Measurements from ENCODE around the gene DNM3.

DNA sequence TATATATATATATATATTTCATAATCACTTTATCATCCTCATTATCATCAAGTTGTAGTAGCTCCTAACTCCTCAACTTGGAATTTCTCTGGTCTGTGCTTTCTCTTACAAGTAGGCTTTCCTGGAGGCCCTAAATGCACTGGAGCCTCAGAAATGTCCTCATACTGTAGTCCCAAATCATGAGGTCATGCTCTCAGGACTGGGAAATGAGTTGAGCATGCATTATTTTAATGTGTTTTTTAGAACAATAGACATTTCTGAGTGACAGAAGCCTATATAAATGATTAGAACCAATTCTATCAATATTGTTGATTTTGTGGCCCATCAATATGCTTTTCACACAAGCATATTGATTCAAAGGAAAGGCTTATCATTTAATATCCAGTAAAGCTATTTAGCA is 536.3 kb downstream of the DNM3 start:
- TF ChIP-seq FOXM1 (IDR thresholded peaks at IDR 0.05; ENCODE audit: low read depth) (no peak), SMC3 (IDR thresholded peaks at IDR 0.05; ENCODE audit: low read depth, low read length) (no peak), POLR2AphosphoS5 (IDR thresholded peaks at IDR 0.05; ENCODE audit: low read depth, low read length) (no peak), CHD2 (IDR thresholded peaks at IDR 0.05; ENCODE audit: low read length, partially characterized antibody) (no peak), RAD21 (IDR thresholded peaks at IDR 0.05; ENCODE audit: low read length) (no peak), EP300 (IDR thresholded peaks at IDR 0.05; ENCODE audit: borderline replicate concordance in 1 of 2, low read depth in 1 of 2, low read length in 1 of 2) (no peak), GABPA (IDR thresholded peaks at IDR 0.05; ENCODE audit: low read depth) (no peak), TAF1 (IDR thresholded peaks at IDR 0.05; ENCODE audit: borderline replicate concordance, low read depth, low read length) (no peak), SIN3A (IDR thresholded peaks at IDR 0.05; ENCODE audit: borderline replicate concordance, low read depth, low read length) (no peak), RCOR1 (IDR thresholded peaks at IDR 0.05; ENCODE audit: low read length) (no peak), RFX5 (IDR thresholded peaks at IDR 0.05; ENCODE audit: low read length) (no peak)
- TF ChIP-seq, protein P1, sequence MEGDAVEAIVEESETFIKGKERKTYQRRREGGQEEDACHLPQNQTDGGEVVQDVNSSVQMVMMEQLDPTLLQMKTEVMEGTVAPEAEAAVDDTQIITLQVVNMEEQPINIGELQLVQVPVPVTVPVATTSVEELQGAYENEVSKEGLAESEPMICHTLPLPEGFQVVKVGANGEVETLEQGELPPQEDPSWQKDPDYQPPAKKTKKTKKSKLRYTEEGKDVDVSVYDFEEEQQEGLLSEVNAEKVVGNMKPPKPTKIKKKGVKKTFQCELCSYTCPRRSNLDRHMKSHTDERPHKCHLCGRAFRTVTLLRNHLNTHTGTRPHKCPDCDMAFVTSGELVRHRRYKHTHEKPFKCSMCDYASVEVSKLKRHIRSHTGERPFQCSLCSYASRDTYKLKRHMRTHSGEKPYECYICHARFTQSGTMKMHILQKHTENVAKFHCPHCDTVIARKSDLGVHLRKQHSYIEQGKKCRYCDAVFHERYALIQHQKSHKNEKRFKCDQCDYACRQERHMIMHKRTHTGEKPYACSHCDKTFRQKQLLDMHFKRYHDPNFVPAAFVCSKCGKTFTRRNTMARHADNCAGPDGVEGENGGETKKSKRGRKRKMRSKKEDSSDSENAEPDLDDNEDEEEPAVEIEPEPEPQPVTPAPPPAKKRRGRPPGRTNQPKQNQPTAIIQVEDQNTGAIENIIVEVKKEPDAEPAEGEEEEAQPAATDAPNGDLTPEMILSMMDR (IDR thresholded peaks at IDR 0.05), result no peak
- TF ChIP-seq, protein P2, sequence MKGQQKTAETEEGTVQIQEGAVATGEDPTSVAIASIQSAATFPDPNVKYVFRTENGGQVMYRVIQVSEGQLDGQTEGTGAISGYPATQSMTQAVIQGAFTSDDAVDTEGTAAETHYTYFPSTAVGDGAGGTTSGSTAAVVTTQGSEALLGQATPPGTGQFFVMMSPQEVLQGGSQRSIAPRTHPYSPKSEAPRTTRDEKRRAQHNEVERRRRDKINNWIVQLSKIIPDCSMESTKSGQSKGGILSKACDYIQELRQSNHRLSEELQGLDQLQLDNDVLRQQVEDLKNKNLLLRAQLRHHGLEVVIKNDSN (IDR thresholded peaks at IDR 0.05; ENCODE audit: borderline replicate concordance, low read depth), result no peak
- TF ChIP-seq, protein P3, sequence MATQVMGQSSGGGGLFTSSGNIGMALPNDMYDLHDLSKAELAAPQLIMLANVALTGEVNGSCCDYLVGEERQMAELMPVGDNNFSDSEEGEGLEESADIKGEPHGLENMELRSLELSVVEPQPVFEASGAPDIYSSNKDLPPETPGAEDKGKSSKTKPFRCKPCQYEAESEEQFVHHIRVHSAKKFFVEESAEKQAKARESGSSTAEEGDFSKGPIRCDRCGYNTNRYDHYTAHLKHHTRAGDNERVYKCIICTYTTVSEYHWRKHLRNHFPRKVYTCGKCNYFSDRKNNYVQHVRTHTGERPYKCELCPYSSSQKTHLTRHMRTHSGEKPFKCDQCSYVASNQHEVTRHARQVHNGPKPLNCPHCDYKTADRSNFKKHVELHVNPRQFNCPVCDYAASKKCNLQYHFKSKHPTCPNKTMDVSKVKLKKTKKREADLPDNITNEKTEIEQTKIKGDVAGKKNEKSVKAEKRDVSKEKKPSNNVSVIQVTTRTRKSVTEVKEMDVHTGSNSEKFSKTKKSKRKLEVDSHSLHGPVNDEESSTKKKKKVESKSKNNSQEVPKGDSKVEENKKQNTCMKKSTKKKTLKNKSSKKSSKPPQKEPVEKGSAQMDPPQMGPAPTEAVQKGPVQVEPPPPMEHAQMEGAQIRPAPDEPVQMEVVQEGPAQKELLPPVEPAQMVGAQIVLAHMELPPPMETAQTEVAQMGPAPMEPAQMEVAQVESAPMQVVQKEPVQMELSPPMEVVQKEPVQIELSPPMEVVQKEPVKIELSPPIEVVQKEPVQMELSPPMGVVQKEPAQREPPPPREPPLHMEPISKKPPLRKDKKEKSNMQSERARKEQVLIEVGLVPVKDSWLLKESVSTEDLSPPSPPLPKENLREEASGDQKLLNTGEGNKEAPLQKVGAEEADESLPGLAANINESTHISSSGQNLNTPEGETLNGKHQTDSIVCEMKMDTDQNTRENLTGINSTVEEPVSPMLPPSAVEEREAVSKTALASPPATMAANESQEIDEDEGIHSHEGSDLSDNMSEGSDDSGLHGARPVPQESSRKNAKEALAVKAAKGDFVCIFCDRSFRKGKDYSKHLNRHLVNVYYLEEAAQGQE (IDR thresholded peaks at IDR 0.05; ENCODE audit: low read depth, low read length), result no peak
